ENCODE results near the gene KCNH8. TPM values are rescaled to one million over a fixed set of nuclear protein-coding genes. Genes with fewer than 3 reads are reported as not detected.
"Not testable (repeated sequence)": the region's sequence is repeated elsewhere in the genome, so short reads cannot be mapped to it uniquely, and the experiment has no call there.

The KCNH8 gene
- total RNA-seq = 0.08 TPM
- long read RNA-seq = 0 reads

GRCh38 chr3:19147905-19148767, at the start of gene KCNH8:
TSS of gene KCNH8 (plus strand) at chr3:19148510. CDS start at chr3:19148720, 210 bp downstream.
- intact Hi-C loops (cut with DNase I) = no loop called here
- no peak for DNase-seq (ENCODE audit: low spot score)

GRCh38 chr3:19102654-19103290, 45.5 kb upstream of the KCNH8 start:
- DNase-seq (ENCODE audit: low spot score); intact Hi-C loops (cut with DNase I): not testable (repeated sequence)

- no peak for DNase-seq (ENCODE audit: low spot score)
- intact Hi-C loops (cut with DNase I) = no loop called here
These were observed 44.8 kb upstream of the KCNH8 start for GRCh38 chr3:19103510-19103909.

- intact Hi-C loops (cut with DNase I) = no loop called here
- DNase-seq (ENCODE audit: low spot score) = no peak
These were observed 43.9 kb upstream of the KCNH8 start for GRCh38 chr3:19104459-19104858.

- DNase-seq (ENCODE audit: low spot score) = no peak
- intact Hi-C loops (cut with DNase I) = no loop called here
These were observed 42.5 kb upstream of the KCNH8 start for GRCh38 chr3:19105826-19106225.

- DNase-seq (ENCODE audit: low spot score) = peak; percentile 56
- intact Hi-C loops (cut with DNase I) = no loop called here
These were observed 42.0 kb upstream of the KCNH8 start for GRCh38 chr3:19106307-19106706.

GRCh38 chr3:19107719-19108118, 40.6 kb upstream of the KCNH8 start:
- intact Hi-C loops (cut with DNase I) = no loop called here
- no peak for DNase-seq (ENCODE audit: low spot score)

GRCh38 chr3:19110335-19110895, 37.9 kb upstream of the KCNH8 start:
- intact Hi-C loops (cut with DNase I) = no loop called here
- no peak for DNase-seq (ENCODE audit: low spot score)

- no peak for DNase-seq (ENCODE audit: low spot score)
- intact Hi-C loops (cut with DNase I) = no loop called here
These were observed 33.8 kb upstream of the KCNH8 start for GRCh38 chr3:19114461-19114860.

GRCh38 chr3:19116239-19116638, 32.1 kb upstream of the KCNH8 start:
- intact Hi-C loops (cut with DNase I) = no loop called here
- no peak for DNase-seq (ENCODE audit: low spot score)

GRCh38 chr3:19124752-19125151, 23.6 kb upstream of the KCNH8 start:
- intact Hi-C loops (cut with DNase I) = no loop called here
- no peak for DNase-seq (ENCODE audit: low spot score)

GRCh38 chr3:19139863-19140262, 8.4 kb upstream of the KCNH8 start:
- intact Hi-C loops (cut with DNase I) = no loop called here
- no peak for DNase-seq (ENCODE audit: low spot score)

GRCh38 chr3:19146685-19147650, 1.3 kb upstream of the KCNH8 start:
- intact Hi-C loops (cut with DNase I) = no loop called here
- peak; percentile 77 for DNase-seq (ENCODE audit: low spot score)

GRCh38 chr3:19148768-19149091, 420 bp downstream of the KCNH8 start:
- DNase-seq (ENCODE audit: low spot score) = no peak
- intact Hi-C loops (cut with DNase I) = no loop called here

- intact Hi-C loops (cut with DNase I) = no loop called here
- DNase-seq (ENCODE audit: low spot score) = no peak
These were observed 1.1 kb downstream of the KCNH8 start for GRCh38 chr3:19149368-19149767.

GRCh38 chr3:19151171-19151570, 2.9 kb downstream of the KCNH8 start:
- DNase-seq (ENCODE audit: low spot score) = no peak
- intact Hi-C loops (cut with DNase I) = no loop called here

GRCh38 chr3:19154693-19155250, 6.5 kb downstream of the KCNH8 start:
- DNase-seq (ENCODE audit: low spot score) = no peak
- intact Hi-C loops (cut with DNase I) = no loop called here

GRCh38 chr3:19155375-19155774, 7.1 kb downstream of the KCNH8 start:
- no peak for DNase-seq (ENCODE audit: low spot score)
- intact Hi-C loops (cut with DNase I) = no loop called here

- DNase-seq (ENCODE audit: low spot score) = no peak
- intact Hi-C loops (cut with DNase I) = no loop called here
These were observed 11.8 kb downstream of the KCNH8 start for GRCh38 chr3:19159966-19160635.
